ENCODE results near the gene RBL1. TPM values are rescaled to one million over a fixed set of nuclear protein-coding genes. Genes with fewer than 3 reads are reported as not detected.
"Not testable (repeated sequence)": the region's sequence is repeated elsewhere in the genome, so short reads cannot be mapped to it uniquely, and the experiment has no call there.

The RBL1 gene, protein sequence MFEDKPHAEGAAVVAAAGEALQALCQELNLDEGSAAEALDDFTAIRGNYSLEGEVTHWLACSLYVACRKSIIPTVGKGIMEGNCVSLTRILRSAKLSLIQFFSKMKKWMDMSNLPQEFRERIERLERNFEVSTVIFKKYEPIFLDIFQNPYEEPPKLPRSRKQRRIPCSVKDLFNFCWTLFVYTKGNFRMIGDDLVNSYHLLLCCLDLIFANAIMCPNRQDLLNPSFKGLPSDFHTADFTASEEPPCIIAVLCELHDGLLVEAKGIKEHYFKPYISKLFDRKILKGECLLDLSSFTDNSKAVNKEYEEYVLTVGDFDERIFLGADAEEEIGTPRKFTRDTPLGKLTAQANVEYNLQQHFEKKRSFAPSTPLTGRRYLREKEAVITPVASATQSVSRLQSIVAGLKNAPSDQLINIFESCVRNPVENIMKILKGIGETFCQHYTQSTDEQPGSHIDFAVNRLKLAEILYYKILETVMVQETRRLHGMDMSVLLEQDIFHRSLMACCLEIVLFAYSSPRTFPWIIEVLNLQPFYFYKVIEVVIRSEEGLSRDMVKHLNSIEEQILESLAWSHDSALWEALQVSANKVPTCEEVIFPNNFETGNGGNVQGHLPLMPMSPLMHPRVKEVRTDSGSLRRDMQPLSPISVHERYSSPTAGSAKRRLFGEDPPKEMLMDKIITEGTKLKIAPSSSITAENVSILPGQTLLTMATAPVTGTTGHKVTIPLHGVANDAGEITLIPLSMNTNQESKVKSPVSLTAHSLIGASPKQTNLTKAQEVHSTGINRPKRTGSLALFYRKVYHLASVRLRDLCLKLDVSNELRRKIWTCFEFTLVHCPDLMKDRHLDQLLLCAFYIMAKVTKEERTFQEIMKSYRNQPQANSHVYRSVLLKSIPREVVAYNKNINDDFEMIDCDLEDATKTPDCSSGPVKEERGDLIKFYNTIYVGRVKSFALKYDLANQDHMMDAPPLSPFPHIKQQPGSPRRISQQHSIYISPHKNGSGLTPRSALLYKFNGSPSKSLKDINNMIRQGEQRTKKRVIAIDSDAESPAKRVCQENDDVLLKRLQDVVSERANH
- total RNA-seq: 10 to 100 TPM; 35.6 to 58.3 TPM

DNA sequence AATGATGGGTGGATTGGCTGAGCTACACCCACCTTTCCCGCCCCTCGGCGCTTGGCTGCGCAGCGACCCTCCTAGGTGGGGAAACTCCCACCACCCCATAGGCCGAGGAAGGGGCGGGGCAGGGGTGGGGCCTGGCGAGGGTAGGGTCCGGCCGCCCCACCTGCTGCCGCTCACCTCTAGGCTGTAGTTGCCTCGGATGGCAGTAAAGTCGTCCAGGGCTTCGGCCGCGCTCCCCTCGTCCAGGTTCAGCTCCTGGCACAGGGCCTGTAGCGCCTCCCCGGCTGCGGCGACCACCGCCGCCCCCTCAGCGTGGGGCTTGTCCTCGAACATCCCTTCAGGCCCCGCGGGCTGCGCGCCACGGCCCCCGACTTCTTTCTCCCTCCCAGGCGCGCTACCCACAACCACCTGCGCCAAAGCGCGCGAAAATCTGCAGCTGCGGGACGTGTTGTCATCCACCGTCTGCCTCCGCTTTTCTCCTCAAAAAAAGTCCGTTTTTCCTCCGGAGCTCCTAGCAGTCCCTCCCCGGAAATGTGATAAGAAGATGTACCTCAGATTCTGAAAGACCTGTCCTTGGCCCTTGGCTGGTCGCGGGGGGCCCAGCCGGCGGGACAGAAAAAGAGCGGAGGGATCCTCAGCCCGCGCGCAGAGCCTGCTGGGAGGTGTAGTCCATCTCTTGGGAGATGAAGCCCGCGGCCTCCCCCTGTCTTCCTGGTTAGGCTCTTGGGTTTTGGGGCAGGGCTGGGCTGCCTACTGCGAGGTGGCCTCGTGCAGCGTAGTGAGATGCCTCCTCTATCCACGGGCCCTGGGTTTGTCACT is at the start of gene RBL1:
Gene RBL1, minus strand, starts transcription at position 399 of the 816 bp plus-strand sequence. Its CDS starts 69 bp downstream, at position 330.
- Mint-ChIP-seq H3K4me1 (ENCODE audit: low read depth in 2 of 2) (peaks cover 22 to 35% of the 10 kb centered on the region in 2 donors), H3K27me3 (no peaks in the 10 kb centered on the region), H3K9me3 (no peaks in the 10 kb centered on the region), H3K36me3 (peaks cover 12% of the 10 kb centered on the region), H3K4me3 (peak within 1 kb of the TSS; percentile 100), H3K27ac (peak within 1 kb of the TSS; percentile 99 to 100)
- DNase-seq (ENCODE audit: low spot score) (peak; percentile 87), ATAC-seq (peak; percentile 92 to 93)

DNA sequence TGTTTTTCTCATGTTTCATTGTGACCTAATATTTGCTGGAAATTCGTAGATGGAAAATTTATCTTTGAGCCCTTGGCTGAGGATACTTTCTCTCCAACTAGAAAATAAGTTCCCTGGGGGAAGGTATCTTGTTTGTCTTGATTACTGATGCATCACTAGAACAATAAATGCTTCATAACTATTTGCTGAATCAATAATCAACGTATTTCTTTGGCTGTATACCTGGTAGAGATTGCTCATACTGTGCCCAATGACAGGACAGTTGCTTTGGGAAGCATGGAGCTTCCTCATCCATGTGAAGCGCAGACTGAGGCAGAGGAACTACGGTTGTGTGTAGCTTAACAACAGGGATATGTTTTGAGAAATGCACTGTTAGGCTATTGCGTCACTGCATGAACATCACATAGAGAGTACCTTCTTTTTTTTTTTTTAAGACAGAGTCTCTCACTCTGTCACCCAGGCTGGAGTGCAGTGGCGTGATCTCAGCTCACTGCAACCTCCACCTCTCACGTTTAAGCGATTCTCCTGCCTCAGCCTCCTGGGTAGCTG is 49.1 kb upstream of the RBL1 start:
- no peaks in the 10 kb centered on the region for H3K27me3 Mint-ChIP-seq
- ATAC-seq (no peak), DNase-seq (ENCODE audit: low spot score) (no peak)
- no peaks in the 10 kb centered on the region for H3K4me1 Mint-ChIP-seq (ENCODE audit: low read depth in 2 of 2)
- H3K27ac Mint-ChIP-seq: no peak overlapping the region
- H3K9me3 Mint-ChIP-seq: no peaks in the 10 kb centered on the region
- H3K36me3 Mint-ChIP-seq: no peaks in the 10 kb centered on the region
- H3K4me3 Mint-ChIP-seq: no peak overlapping the region

DNA sequence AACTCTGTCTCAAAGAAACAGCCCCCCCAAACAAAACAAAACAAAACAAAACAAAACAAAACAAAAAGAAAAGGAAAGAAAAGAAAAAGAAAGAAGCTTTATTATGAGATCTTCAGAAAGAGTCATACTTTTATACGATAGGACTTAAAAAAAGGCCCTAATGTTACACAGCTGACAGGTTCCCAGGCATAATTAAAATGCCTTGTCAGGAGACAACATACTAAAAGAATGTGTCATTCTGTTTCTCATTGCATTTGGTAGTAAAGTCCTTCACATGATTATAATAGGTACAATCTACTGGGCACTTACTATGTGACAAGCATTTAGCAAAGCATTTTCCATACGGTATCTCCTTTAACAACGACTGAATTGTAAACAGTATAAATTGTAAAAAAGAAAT is 46.9 kb upstream of the RBL1 start:
- Mint-ChIP-seq H3K4me1 (ENCODE audit: low read depth in 2 of 2) (no peaks in the 10 kb centered on the region), H3K27ac (no peak overlapping the region), H3K9me3 (no peaks in the 10 kb centered on the region)

DNA sequence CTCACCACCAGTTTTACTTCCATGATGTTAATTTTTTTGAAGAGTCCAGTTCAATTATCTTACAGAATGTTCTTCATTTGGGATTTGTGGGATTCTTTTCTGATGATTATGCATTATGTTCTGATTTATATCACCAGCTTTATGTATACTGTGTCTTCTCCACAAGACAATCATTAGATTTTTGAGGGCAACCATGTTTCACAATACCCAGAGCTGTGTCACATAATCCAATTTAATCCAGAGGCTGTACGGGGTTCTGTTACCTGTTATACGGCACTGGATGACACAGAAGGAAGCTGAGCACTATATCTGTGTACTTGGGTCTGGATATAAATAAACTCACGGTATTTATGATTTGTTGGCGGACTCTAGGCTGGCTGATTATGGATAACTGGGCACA is 41.8 kb upstream of the RBL1 start:
- Mint-ChIP-seq H3K27me3 (no peaks in the 10 kb centered on the region), H3K36me3 (no peaks in the 10 kb centered on the region), H3K9me3 (no peaks in the 10 kb centered on the region), H3K27ac (peak overlapping the region in 1 of 2 donors; percentile 43), H3K4me3 (no peak overlapping the region), H3K4me1 (ENCODE audit: low read depth in 2 of 2) (peaks cover 0 to 3% of the 10 kb centered on the region in 2 donors)
- DNase-seq (ENCODE audit: low spot score) (no peak), ATAC-seq (no peak)

More for the DNA sequence above, 46.9 kb upstream of the RBL1 start:
- H3K27me3 Mint-ChIP-seq: no peaks in the 10 kb centered on the region
- no peak for ATAC-seq
- DNase-seq (ENCODE audit: low spot score): no peak
- H3K4me3 Mint-ChIP-seq: no peak overlapping the region
- no peaks in the 10 kb centered on the region for H3K36me3 Mint-ChIP-seq

DNA sequence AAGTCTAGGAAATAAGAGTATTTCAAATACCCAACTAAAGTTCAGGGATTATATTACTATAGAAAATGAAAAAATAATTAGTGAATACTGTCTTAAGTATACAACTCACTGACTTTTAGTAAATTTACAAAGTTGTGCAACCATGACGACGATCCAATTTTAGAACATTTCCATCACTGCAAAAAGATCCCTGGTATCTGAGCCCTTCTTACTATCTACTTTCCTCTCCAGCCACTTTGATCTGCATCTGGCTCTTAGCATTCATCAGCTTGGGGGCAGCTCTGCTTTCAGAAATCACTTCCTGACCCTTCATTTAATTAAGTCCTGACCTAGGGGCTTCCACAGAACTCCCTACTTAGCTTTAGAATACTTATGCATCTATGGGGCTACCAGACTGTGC is 38.2 kb upstream of the RBL1 start:
- peaks cover 0 to 3% of the 10 kb centered on the region in 2 donors for H3K4me1 Mint-ChIP-seq (ENCODE audit: low read depth in 2 of 2)

DNA sequence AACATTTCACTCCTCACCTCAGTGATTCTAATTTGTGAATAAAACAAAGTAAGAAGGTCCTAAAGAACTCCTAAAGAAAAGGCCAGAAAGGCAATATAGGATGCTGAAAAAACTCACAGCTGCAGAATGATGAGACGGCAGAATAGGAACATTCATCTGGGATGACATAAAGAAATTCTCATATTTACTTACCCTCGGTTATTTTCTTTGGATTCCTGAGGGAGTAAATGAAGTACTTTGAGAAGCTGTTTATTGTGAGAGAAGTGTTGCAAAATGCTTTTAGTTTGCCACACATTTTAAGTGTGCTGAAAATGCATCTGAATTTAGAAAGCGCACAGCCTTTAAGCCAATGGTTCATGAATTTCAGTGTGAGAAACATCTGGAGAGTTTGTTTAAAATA is 35.7 kb upstream of the RBL1 start:
- no peaks in the 10 kb centered on the region for H3K9me3 Mint-ChIP-seq
- DNase-seq (ENCODE audit: low spot score): no peak
- peaks cover 0 to under 1% of the 10 kb centered on the region in 2 donors for H3K4me1 Mint-ChIP-seq (ENCODE audit: low read depth in 2 of 2)
- peaks cover 0 to 3% of the 10 kb centered on the region in 2 donors for H3K27me3 Mint-ChIP-seq
- no peak overlapping the region for H3K4me3 Mint-ChIP-seq
- ATAC-seq: no peak
- no peak overlapping the region for H3K27ac Mint-ChIP-seq
- no peaks in the 10 kb centered on the region for H3K36me3 Mint-ChIP-seq

More for the DNA sequence above, 38.2 kb upstream of the RBL1 start:
- no peaks in the 10 kb centered on the region for H3K9me3 Mint-ChIP-seq
- no peak for DNase-seq (ENCODE audit: low spot score)
- H3K36me3 Mint-ChIP-seq: no peaks in the 10 kb centered on the region
- no peak overlapping the region for H3K4me3 Mint-ChIP-seq
- no peaks in the 10 kb centered on the region for H3K27me3 Mint-ChIP-seq
- H3K27ac Mint-ChIP-seq: no peak overlapping the region
- no peak for ATAC-seq

DNA sequence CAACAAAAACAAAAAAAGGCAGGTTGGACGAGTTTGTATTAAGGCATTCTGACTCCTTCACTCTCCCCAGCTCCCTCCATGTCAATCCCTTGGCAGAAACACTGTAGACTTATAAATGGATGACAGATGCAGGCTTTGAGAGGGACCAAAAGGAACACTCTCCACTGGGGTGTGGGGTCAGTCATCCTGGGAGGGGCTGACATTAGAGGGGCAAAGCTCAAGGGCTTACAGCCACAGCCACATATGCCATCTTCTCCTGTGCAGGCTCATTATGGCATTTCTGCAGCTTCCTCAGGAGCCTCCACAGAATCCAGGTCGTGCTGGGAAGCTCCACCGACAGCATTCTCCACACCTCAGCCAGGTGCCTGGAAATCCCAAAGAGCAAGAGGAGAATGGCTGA is 33.0 kb upstream of the RBL1 start:
- Mint-ChIP-seq H3K27me3 (peaks cover 0 to 3% of the 10 kb centered on the region in 2 donors), H3K9me3 (no peaks in the 10 kb centered on the region), H3K27ac (no peak overlapping the region), H3K36me3 (no peaks in the 10 kb centered on the region), H3K4me3 (no peak overlapping the region), H3K4me1 (ENCODE audit: low read depth in 2 of 2) (no peaks in the 10 kb centered on the region)
- no peak for DNase-seq (ENCODE audit: low spot score)
- no peak for ATAC-seq

DNA sequence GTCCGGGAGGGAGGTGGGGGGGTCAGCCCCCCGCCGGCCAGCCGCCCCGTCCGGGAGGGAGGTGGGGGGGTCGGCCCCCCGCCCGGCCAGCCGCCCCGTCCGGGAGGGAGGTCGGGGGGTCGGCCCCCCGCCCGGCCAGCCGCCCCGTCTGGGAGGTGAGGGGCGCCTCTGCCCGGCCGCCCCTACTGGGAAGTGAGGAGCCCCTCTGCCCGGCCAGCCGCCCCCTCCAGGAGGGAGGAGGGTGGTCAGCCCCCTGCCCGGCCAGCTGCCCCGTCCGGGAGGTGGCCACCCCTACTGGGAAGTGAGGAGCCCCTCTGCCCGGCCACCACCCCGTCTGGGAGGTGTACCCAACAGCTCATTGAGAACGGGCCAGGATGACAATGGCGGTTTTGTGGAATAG is 30.5 kb upstream of the RBL1 start:
- H3K27me3 Mint-ChIP-seq; H3K27ac Mint-ChIP-seq; H3K36me3 Mint-ChIP-seq; H3K4me3 Mint-ChIP-seq; H3K9me3 Mint-ChIP-seq; DNase-seq (ENCODE audit: low spot score); H3K4me1 Mint-ChIP-seq (ENCODE audit: low read depth in 2 of 2); ATAC-seq: not testable (repeated sequence)

DNA sequence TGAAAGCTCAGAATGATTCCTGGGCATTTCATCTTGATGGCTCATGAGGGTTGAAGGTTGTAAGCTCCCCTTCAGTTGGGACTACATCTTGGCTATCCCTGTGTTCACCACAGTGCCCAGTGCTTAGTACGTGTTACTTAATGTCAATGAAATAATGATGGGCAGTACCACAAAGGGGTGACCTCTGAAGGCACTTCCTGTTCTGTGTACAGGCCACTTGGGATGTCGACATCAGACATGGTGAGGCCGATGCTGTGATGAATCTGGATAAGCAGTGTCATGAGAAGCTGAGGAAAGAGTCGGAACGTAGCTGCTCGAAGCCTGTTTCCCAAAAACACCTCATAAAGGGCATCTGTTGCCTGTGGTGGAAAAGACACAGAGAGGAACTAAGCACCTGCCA is 27.6 kb upstream of the RBL1 start:
- H3K27ac Mint-ChIP-seq: no peak overlapping the region
- peak in 1 of 2 donors; percentile 36 for ATAC-seq
- H3K36me3 Mint-ChIP-seq: no peaks in the 10 kb centered on the region

DNA sequence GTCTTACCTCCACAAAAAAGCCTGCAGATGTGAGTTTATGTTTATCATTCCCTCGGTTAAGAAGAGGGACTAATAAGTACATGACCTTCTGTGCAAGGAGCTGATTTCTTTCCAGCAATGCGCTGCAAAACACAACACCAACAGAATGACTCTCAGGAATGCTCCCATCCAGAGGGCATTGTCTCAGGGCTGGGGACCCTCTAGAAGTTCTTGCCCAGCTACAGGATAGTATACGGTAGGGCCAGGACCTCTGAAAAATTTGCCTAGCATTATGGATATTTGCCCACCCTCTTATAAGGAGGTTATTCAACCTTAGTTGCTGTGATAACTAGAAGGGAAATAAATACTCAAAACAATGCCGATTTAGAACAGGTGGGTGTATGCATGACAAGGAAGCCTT is 24.7 kb upstream of the RBL1 start:
- no peaks in the 10 kb centered on the region for H3K4me1 Mint-ChIP-seq (ENCODE audit: low read depth in 2 of 2)
- ATAC-seq (no peak), DNase-seq (ENCODE audit: low spot score) (no peak)
- no peaks in the 10 kb centered on the region for H3K9me3 Mint-ChIP-seq
- H3K27me3 Mint-ChIP-seq: no peaks in the 10 kb centered on the region
- H3K36me3 Mint-ChIP-seq: no peaks in the 10 kb centered on the region
- H3K27ac Mint-ChIP-seq: no peak overlapping the region
- no peak overlapping the region for H3K4me3 Mint-ChIP-seq

More for the DNA sequence above, 27.6 kb upstream of the RBL1 start:
- Mint-ChIP-seq H3K27me3 (peaks cover 0 to under 1% of the 10 kb centered on the region in 2 donors), H3K9me3 (no peaks in the 10 kb centered on the region), H3K4me1 (ENCODE audit: low read depth in 2 of 2) (no peaks in the 10 kb centered on the region), H3K4me3 (no peak overlapping the region)
- DNase-seq (ENCODE audit: low spot score): no peak

DNA sequence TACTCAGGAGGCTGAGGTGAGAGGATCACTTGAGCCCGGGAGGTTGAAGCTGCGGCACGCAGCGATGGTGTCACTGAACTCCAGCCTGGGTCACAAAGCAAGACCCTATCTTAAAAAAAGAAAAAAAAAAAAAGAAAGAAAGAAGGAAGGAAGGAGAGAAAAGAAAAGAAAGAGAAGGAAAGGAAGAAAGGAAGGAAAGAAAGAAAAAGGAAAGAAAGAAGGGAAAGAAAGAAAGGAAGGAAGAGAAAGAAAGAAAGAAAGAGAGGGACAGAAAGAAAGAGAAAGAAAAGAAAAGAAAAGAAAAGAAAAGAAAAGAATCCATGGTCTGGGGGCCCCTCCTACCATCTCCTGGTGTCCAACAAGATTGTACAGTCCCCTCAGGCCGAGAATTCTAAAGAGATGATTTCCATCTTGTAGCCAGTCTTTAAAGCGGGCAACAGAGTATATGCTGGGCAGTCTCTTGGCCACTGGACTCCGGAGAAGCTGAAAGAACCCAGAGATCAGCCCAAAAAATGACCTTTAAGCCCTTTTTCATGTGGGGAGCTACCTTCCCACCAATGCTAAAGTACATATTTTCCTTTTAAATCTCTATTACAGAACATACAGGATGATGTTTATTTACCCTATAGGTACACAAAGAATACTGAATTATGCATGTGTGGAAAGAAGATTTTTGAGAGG is 23.7 kb upstream of the RBL1 start:
- Mint-ChIP-seq H3K4me3 (no peak overlapping the region), H3K27me3 (no peaks in the 10 kb centered on the region), H3K27ac (no peak overlapping the region), H3K9me3 (no peaks in the 10 kb centered on the region), H3K4me1 (ENCODE audit: low read depth in 2 of 2) (no peaks in the 10 kb centered on the region), H3K36me3 (no peaks in the 10 kb centered on the region)
- no peak for ATAC-seq
- no peak for DNase-seq (ENCODE audit: low spot score)

DNA sequence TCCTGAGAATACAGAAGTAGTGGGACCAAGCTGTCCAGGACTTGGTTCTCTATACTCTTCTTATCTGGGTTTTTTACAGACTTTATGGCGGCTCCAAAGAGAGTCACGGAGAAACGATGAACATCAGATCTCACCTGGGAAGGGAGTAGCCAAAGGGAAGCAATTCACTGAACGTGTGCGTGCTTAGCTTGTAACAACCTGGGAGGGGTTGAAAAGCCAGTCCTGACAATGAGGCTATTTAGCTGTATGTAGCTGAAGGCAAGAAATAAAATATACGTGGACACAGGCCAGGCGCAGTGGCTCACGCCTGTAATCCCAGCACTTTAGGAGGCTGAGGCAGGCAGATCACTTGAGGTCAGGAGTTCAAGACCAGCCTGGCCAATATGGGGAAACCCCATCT is 18.2 kb upstream of the RBL1 start:
- H3K9me3 Mint-ChIP-seq: no peaks in the 10 kb centered on the region
- ATAC-seq (no peak), DNase-seq (ENCODE audit: low spot score) (no peak)
- no peaks in the 10 kb centered on the region for H3K36me3 Mint-ChIP-seq
- H3K4me1 Mint-ChIP-seq (ENCODE audit: low read depth in 2 of 2): no peaks in the 10 kb centered on the region
- no peaks in the 10 kb centered on the region for H3K27me3 Mint-ChIP-seq
- H3K27ac Mint-ChIP-seq: no peak overlapping the region
- no peak overlapping the region for H3K4me3 Mint-ChIP-seq
